ENCODE data around the gene SCD. TPM values are rescaled to one million over a fixed set of nuclear protein-coding genes. Genes with fewer than 3 reads are reported as not detected.

SCD gene
- total and polyA plus RNA-seq, 2 of the 13 experiments (the other 11 are each of a cell fraction or from before 2014, with no cell fraction given), result 492 to 512 TPM

- TF ChIP-seq NR2F6 (IDR thresholded peaks at IDR 0.05), result peak; percentile 60
- TF ChIP-seq NR2F6 (CRISPR knock-in tag; IDR thresholded peaks at IDR 0.05), result peak; percentile 64; the same call in 1 of the 2 replicates
- 0 out of 2 replicates have a peak, but pooled peaks have one; percentile 15 for TF ChIP-seq NR2C2 (CRISPR knock-in tag; IDR thresholded peaks at IDR 0.05; ENCODE audit: borderline replicate concordance)
- peak; percentile 26; the same call in 1 of the 2 replicates for TF ChIP-seq TFAP4 (IDR thresholded peaks at IDR 0.05; ENCODE audit: borderline replicate concordance, low read depth)
- peak; percentile 93 for TF ChIP-seq PATZ1 (CRISPR knock-in tag; IDR thresholded peaks at IDR 0.05)
- TF ChIP-seq SKI (IDR thresholded peaks at IDR 0.05; ENCODE audit: partially characterized antibody), result peak; percentile 45
- TF ChIP-seq SALL1 (CRISPR knock-in tag; IDR thresholded peaks at IDR 0.05), result 0 out of 2 replicates have a peak, but pooled peaks have one; percentile 36
- TF ChIP-seq NR2F1 (CRISPR knock-in tag; IDR thresholded peaks at IDR 0.05), result peak; percentile 71 to 77; a peak in 3 of 4 replicates
Measured at GRCh38 chr10:100301123-100301522, 45.9 kb upstream of the SCD start (continued).

GRCh38 chr10:100303724-100304319, 43.2 kb upstream of the SCD start:
- no peaks in the 10 kb centered on the region for H3K36me3 ChIP-seq (replicated peaks in 1 of 2; ENCODE audit: control insufficient read depth in 1 of 2, insufficient read depth in 2 of 2, low read length in 2 of 2)
- peaks cover 41% of the 10 kb centered on the region for H3K4me1 ChIP-seq (ENCODE audit: insufficient read depth, low read length)
- H3K9ac ChIP-seq (ENCODE audit: insufficient read depth, low read depth, low read length), result no peak overlapping the region
- ATAC-seq (peak; percentile 66; the same call in 2 of the 3 replicates), DNase-seq (ENCODE audit: low spot score) (peak; percentile 23), FAIRE-seq (peak; percentile 93)
- 0 out of 5 replicates have a peak, but pooled peaks cover 0 to 6% of the 10 kb centered on the region in 2 experiments for H3K27me3 ChIP-seq (ENCODE audit: control insufficient read depth in 1 of 2, insufficient read depth in 2 of 2, low read length in 2 of 2)
- no TSS peak for BruUV-seq (replicated peaks)
- H4K20me1 ChIP-seq (ENCODE audit: insufficient read depth, low read length), result no peaks in the 10 kb centered on the region
- no peaks in the 10 kb centered on the region for H3K9me3 ChIP-seq (ENCODE audit: low read length)
- intact Hi-C loops (cut with micrococcal nuclease; ENCODE audit: unreplicated experiment) (loop anchor here (1.0 to 2.0 kb wide), 2 partner anchors 35 to 129 kb away; no protein-coding TSS in a partner anchor), in situ Hi-C loops (cut with HindIII; ENCODE audit: extremely low pct_ligation_motif_present, low pct_unique_long_range_greater_than_20kb) (no loop called here)
- ChIA-PET POLR2A (no interaction called here), CTCF (ENCODE audit: low intra/inter-chr PET ratio, low total read pairs) (interaction anchor here (1.3 to 2.6 kb wide), 3 partner anchors 34 to 215 kb away, joined by 3 to 25 read pairs (median 3); partner anchors contain the start of gene SEC31B)
- H3K79me2 ChIP-seq (ENCODE audit: insufficient read depth, low read length), result no peaks in the 10 kb centered on the region
- H2AFZ ChIP-seq (ENCODE audit: low read length), result no peak overlapping the region
- no peak overlapping the region for H3K4me3 ChIP-seq (replicated peaks in 1 of 3; ENCODE audit: insufficient read depth in 1 of 3, low read depth in 2 of 3, low read length in 3 of 3)
- 16% methylated on average over 7 of the region's 7 CpGs for WGBS (ENCODE audit: low lambda C conversion rate)
- no peak overlapping the region for H3K27ac ChIP-seq (ENCODE audit: extremely low read length, insufficient read depth, low read length)
- no peak overlapping the region for H3K4me2 ChIP-seq (ENCODE audit: low read depth, low read length)
- TF ChIP-seq POLR2G (IDR thresholded peaks at IDR 0.05; ENCODE audit: low read depth, low read length), result no peak
- TF ChIP-seq NFE2L2 (IDR thresholded peaks at IDR 0.05; ENCODE audit: low read length), result no peak
- TF ChIP-seq GLI4 (CRISPR knock-in tag; IDR thresholded peaks at IDR 0.05; ENCODE audit: borderline replicate concordance), result no peak
- TF ChIP-seq MIXL1 (CRISPR knock-in tag; IDR thresholded peaks at IDR 0.05), result peak; percentile 30; the same call in 1 of the 2 replicates
- peak; percentile 52 for TF ChIP-seq RAD21 (CRISPR knock-in tag; IDR thresholded peaks at IDR 0.05)
- no peak for TF ChIP-seq ZBTB38 (CRISPR knock-in tag; IDR thresholded peaks at IDR 0.05)
- TF ChIP-seq CENPT (CRISPR knock-in tag; IDR thresholded peaks at IDR 0.05; ENCODE audit: low read depth), result no peak
- TF ChIP-seq PCBP2 (optimal IDR thresholded peaks at IDR 0.05; ENCODE audit: low read depth, low read length, poor library complexity, severe bottlenecking), result no peak
- TF ChIP-seq SRSF4 (IDR thresholded peaks at IDR 0.05; ENCODE audit: low read depth, low read length, poor library complexity, severe bottlenecking), result no peak
- no peak for TF ChIP-seq BHLHE40 (IDR thresholded peaks at IDR 0.05; ENCODE audit: low read length)
- TF ChIP-seq STAG1 (CRISPR knock-in tag; IDR thresholded peaks at IDR 0.05), result peak; percentile 77
- no peak for TF ChIP-seq ZFP36 (IDR thresholded peaks at IDR 0.05; ENCODE audit: borderline replicate concordance, low read depth, low read length, partially characterized antibody)
- peak; percentile 60 for TF ChIP-seq SMC3 (IDR thresholded peaks at IDR 0.05; ENCODE audit: low read length)
- 0 out of 2 replicates have a peak, but pooled peaks have one; percentile 9 for TF ChIP-seq CEBPG (CRISPR knock-in tag; IDR thresholded peaks at IDR 0.05)
